DND-41 (cell line): ENCODE measurements around the gene SMIM10L1.

ENCODE experiments used
- ATAC-seq: fragments of 200-7000 bp; cut with Tn5 transposase; 3 replicates; pipeline ENCODE4 v1.9.1; 2021; ENCODE audit warnings: low read depth; ENCODE audit not compliant: insufficient read depth
- DNase-seq: peaks from one replicate; pipeline ENCODE4 v3.0.0-alpha.2; 2020
- H2AFZ ChIP-seq: 2 replicates; pipeline ENCODE4 v1.6.0; 2012; ENCODE audit warnings: low read depth, low read length
- H3K27ac ChIP-seq: 2 replicates; pipeline ENCODE4 v1.5.1; 2012; ENCODE audit warnings: low read length, inconsistent platforms
- H3K27me3 ChIP-seq: fragments of 200-600 bp; sonication (generic); 2 replicates; pipeline ENCODE4 v1.6.0; 2012; ENCODE audit warnings: low read length, mild to moderate bottlenecking, inconsistent platforms; ENCODE audit not compliant: insufficient read depth, poor library complexity
- H3K36me3 ChIP-seq: 2 replicates; pipeline ENCODE4 v1.5.1; 2012; ENCODE audit warnings: low read length, inconsistent platforms; ENCODE audit not compliant: insufficient read depth
- H3K4me1 ChIP-seq: 2 replicates; pipeline ENCODE4 v1.5.1; 2012; ENCODE audit warnings: mild to moderate bottlenecking, low read length; ENCODE audit not compliant: insufficient read depth
- H3K4me2 ChIP-seq: 2 replicates; pipeline ENCODE4 v1.6.0; 2012; ENCODE audit warnings: mild to moderate bottlenecking, moderate library complexity, low read length, inconsistent platforms; ENCODE audit not compliant: insufficient read depth
- H3K4me3 ChIP-seq, 2 experiments: fragments of 200-600 bp in 1 of 2; shearing (Covaris generic) in 1 of 2; 2 replicates each; pipeline ENCODE4 v1.5.1; 2012 to 2016; ENCODE audit warnings: inconsistent platforms in 2 of 2, low read length in 2 of 2, mild to moderate bottlenecking in 2 of 2, low read depth in 1 of 2, moderate library complexity in 1 of 2
- H3K79me2 ChIP-seq: 2 replicates; pipeline ENCODE4 v1.6.0; 2012; ENCODE audit warnings: low read length, inconsistent platforms; ENCODE audit not compliant: insufficient read depth
- H3K9ac ChIP-seq: 2 replicates; pipeline ENCODE4 v1.6.0; 2012; ENCODE audit warnings: low read depth, mild to moderate bottlenecking, inconsistent platforms, low read length, moderate library complexity
- H3K9me3 ChIP-seq: 2 replicates; pipeline ENCODE4 v1.5.1; 2012; ENCODE audit warnings: low read length, moderate library complexity, mild to moderate bottlenecking, inconsistent platforms; ENCODE audit not compliant: insufficient read depth, severe bottlenecking
- H4K20me1 ChIP-seq: 2 replicates; pipeline ENCODE4 v1.6.0; 2012; ENCODE audit warnings: low read length; ENCODE audit not compliant: insufficient read depth
- CTCF ChIP-seq: IDR thresholded peaks from 2 replicates; pipeline ENCODE4 v1.5.1; 2012; ENCODE audit warnings: borderline replicate concordance, low read length, moderate library complexity, mild to moderate bottlenecking; ENCODE audit not compliant: poor library complexity, severe bottlenecking; ENCODE audit errors: extremely low read depth
- EZH2 ChIP-seq: IDR thresholded peaks from 3 replicates; pipeline ENCODE4 v1.6.1; 2012; ENCODE audit warnings: borderline replicate concordance, low read depth, mild to moderate bottlenecking, moderate library complexity, low read length, inconsistent platforms; ENCODE audit not compliant: severe bottlenecking

Gene SMIM10L1

DNA sequence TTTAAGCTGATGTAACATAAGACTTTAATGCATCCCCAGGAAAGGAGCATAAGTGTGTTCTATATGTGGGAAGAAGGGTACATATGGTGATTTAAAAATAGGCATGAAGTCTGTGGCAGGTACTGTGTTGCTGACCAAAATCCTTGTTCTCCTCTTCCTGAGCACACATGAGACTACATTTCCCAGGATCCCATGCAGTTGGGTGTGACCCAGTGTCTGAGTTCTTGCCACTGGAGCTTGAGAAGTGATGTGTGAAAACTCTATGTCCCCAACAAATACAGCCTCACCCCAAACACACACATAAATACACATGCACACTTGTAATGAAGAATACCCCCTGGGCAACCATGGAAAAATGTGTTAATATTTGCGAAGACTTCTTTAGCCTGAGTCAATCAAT, 8.5 kb upstream of the SMIM10L1 start:
- H3K9ac ChIP-seq: no peak overlapping the region
- no peak overlapping the region for H2AFZ ChIP-seq
- H3K4me3 ChIP-seq: no peak overlapping the region
- H3K27me3 ChIP-seq: no peaks in the 10 kb centered on the region
- TF ChIP-seq EZH2: no peak
- no peak for TF ChIP-seq CTCF
- peaks cover 5% of the 10 kb centered on the region; the same call in 1 of the 2 replicates for H3K4me1 ChIP-seq
- H3K4me2 ChIP-seq: no peak overlapping the region
- no peak overlapping the region for H3K27ac ChIP-seq
- peaks cover 6% of the 10 kb centered on the region for H3K9me3 ChIP-seq
- DNase-seq (no peak), ATAC-seq (no peak)
- H4K20me1 ChIP-seq: peaks cover 46% of the 10 kb centered on the region; the same call in 1 of the 2 replicates
- H3K79me2 ChIP-seq: peaks cover 99% of the 10 kb centered on the region
- peaks cover 59% of the 10 kb centered on the region for H3K36me3 ChIP-seq

DNA sequence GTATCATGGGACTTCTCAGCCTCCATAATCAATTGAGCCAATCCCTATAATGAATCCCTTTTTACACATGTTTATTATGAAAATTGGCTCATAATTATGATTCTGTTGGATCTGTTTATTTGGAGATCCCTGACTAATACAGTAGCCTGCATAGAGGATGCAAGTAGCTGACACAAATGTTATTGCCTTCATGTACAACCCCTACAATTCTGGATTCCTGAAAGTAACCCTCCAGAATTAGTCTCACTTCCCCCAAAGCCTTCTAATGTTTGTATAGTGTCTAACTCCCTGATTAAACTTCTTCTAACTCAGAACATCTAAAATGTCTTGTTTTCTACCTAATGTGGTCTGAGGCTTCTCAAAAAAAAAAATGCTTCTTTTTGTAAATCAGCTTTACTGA, 6.6 kb upstream of the SMIM10L1 start:
- no peak for ATAC-seq

DNA sequence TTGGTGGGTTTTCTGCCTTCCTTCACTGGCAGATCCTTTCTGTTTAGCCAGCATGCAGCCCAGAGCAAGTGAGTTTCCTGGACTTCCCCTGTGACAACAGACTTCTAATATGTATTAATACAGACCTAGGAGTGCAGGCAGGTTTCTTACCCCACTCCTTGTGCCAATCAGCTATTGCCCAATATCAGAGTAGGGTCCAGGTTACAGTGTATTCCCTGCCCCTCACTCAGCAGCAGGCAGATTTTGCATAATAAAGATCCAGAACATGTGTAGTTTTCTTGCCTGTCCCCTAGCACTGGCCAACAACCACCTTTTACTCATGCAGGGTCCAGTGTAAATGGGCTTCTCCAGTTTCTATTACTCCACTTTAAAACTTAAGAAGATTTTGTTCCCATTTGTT, 4.7 kb upstream of the SMIM10L1 start:
- ATAC-seq: no peak

More for the DNA sequence above, 6.6 kb upstream of the SMIM10L1 start:
- H3K9ac ChIP-seq: no peak overlapping the region
- no peak overlapping the region for H2AFZ ChIP-seq
- H3K27me3 ChIP-seq: no peaks in the 10 kb centered on the region
- peaks cover 98% of the 10 kb centered on the region for H3K79me2 ChIP-seq
- no peaks in the 10 kb centered on the region for H3K9me3 ChIP-seq
- H3K4me1 ChIP-seq: peaks cover 18% of the 10 kb centered on the region
- no peak overlapping the region for H3K4me3 ChIP-seq
- TF ChIP-seq CTCF (no peak), EZH2 (no peak)
- peaks cover 48% of the 10 kb centered on the region for H4K20me1 ChIP-seq
- peaks cover 62% of the 10 kb centered on the region for H3K36me3 ChIP-seq
- no peak for DNase-seq
- peak overlapping the region; percentile 7; the same call in 1 of the 2 replicates for H3K4me2 ChIP-seq
- no peak overlapping the region for H3K27ac ChIP-seq

More for the DNA sequence above, 4.7 kb upstream of the SMIM10L1 start:
- H3K9me3 ChIP-seq: no peaks in the 10 kb centered on the region
- H3K27ac ChIP-seq: no peak overlapping the region
- TF ChIP-seq CTCF (no peak), EZH2 (no peak)
- no peak overlapping the region for H3K4me3 ChIP-seq
- H3K4me2 ChIP-seq: no peak overlapping the region
- H3K9ac ChIP-seq: no peak overlapping the region
- peaks cover 97% of the 10 kb centered on the region for H3K79me2 ChIP-seq
- peaks cover 55% of the 10 kb centered on the region for H3K36me3 ChIP-seq
- peaks cover 50% of the 10 kb centered on the region for H4K20me1 ChIP-seq
- peaks cover 30% of the 10 kb centered on the region for H3K4me1 ChIP-seq
- DNase-seq: no peak
- no peaks in the 10 kb centered on the region for H3K27me3 ChIP-seq
- H2AFZ ChIP-seq: no peak overlapping the region
